ENCODE results near the gene RBMXL3.

DNA sequence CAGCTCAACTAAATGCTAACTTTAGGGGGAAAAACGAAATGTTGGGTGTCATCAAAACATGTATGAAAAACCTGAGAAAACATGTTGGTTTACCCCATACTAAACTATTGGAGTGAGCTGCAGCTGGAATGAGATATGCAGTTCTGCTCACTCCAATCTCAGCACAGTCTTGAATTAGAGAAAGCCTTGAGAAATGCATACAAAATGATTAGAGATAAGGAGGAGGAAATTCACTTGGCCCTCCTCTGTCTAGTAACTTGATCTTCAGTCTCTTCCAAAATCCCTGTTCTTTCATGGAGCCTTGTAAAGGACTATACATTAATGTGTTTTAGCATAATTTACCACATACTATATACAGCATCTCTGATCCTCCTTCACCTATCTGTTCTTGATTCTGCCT, 47.8 kb downstream of the RBMXL3 start:
- TF ChIP-seq, protein P1, sequence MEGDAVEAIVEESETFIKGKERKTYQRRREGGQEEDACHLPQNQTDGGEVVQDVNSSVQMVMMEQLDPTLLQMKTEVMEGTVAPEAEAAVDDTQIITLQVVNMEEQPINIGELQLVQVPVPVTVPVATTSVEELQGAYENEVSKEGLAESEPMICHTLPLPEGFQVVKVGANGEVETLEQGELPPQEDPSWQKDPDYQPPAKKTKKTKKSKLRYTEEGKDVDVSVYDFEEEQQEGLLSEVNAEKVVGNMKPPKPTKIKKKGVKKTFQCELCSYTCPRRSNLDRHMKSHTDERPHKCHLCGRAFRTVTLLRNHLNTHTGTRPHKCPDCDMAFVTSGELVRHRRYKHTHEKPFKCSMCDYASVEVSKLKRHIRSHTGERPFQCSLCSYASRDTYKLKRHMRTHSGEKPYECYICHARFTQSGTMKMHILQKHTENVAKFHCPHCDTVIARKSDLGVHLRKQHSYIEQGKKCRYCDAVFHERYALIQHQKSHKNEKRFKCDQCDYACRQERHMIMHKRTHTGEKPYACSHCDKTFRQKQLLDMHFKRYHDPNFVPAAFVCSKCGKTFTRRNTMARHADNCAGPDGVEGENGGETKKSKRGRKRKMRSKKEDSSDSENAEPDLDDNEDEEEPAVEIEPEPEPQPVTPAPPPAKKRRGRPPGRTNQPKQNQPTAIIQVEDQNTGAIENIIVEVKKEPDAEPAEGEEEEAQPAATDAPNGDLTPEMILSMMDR (IDR thresholded peaks at IDR 0.05), result no peak
- TF ChIP-seq POLR2A (IDR thresholded peaks at IDR 0.05), result no peak
